ENCODE data around the gene RNF151.

- TF ChIP-seq CTCF (IDR thresholded peaks at IDR 0.05; ENCODE audit: low read depth, low read length, poor library complexity, severe bottlenecking) (no peak), EZH2phosphoT487 (IDR thresholded peaks at IDR 0.05; ENCODE audit: borderline replicate concordance, low read length) (no peak)
These were observed 49.2 kb downstream of the RNF151 start for GRCh38 chr16:2015947-2016208.

Measured in DOHH2 (cell line).